K562 (cell line): Measurements from ENCODE around the gene SLC39A13. TPM values are rescaled to one million over a fixed set of nuclear protein-coding genes. Genes with fewer than 3 reads are reported as not detected.

ENCODE experiments used
- ATAC-seq: fragments of 200-7000 bp; cut with Tn5 transposase; 3 replicates; pipeline ENCODE4 v1.9.1; 2020; ENCODE audit warnings: moderate library complexity
- BruUV-seq: library from RNA; stranded (reverse); fragments of 400-500 nt; replicated peaks from 2 replicates; lab custom pipeline; 2021; lab: Mats Ljungman, UMichigan
- CTCF ChIA-PET: fragments of 300-600 bp; formaldehyde crosslinking; extraction: SDS; loops from one replicate; lab custom pipeline; 2021; ENCODE audit warnings: low intra/inter-chr PET ratio; lab: Yijun Ruan, JAX
- POLR2A ChIA-PET: fragments of 300-600, 350-650 bp; sonication (Branson Sonifier 250); formaldehyde crosslinking; extraction: SDS; loops from one replicate; lab custom pipeline; 2021; ENCODE audit warnings: antibody characterized with exemption, inconsistent platforms; lab: Yijun Ruan, JAX
- DNase-seq, 4 experiments: peaks; one replicate each; pipeline versions ENCODE4 v3.0.0 to v3.0.0-alpha.2; 2011 to 2018; ENCODE audit warnings: low spot score in 3 of 4, mixed read lengths in 3 of 4; ENCODE audit errors: extremely low read depth in 1 of 4
- FAIRE-seq: peaks from 2 replicates; lab custom pipeline; 2011; peaks lifted over from hg19 to GRCh38; lab: Jason Lieb, UNC
- H2AFZ ChIP-seq: 2 replicates; pipeline ENCODE4 v1.6.0; 2011; ENCODE audit warnings: low read depth, low read length, control low read depth, inconsistent platforms
- H3K27ac ChIP-seq: fragments of 200-600 bp; 3 replicates; pipeline ENCODE4 v1.8.0; 2011; ENCODE audit warnings: low read depth, mild to moderate bottlenecking, control low read depth, inconsistent platforms, low read length, moderate library complexity, mixed read lengths; ENCODE audit errors: extremely low read depth
- H3K27me3 ChIP-seq, 2 experiments: fragments of 300-600 bp in 1 of 2; 2 replicates in 1 of 2; 3 replicates in 1 of 2; pipeline versions ENCODE4 v1.6.0 to v1.8.0; 2011; ENCODE audit warnings: inconsistent platforms in 2 of 2, low read length in 2 of 2, mild to moderate bottlenecking in 1 of 2, mixed read lengths in 1 of 2, moderate library complexity in 1 of 2; ENCODE audit not compliant: control insufficient read depth in 2 of 2, insufficient read depth in 2 of 2
- H3K36me3 ChIP-seq: fragments of 300-600 bp; 3 replicates; pipeline ENCODE4 v1.8.0; 2011; ENCODE audit warnings: mild to moderate bottlenecking, low read length, inconsistent platforms; ENCODE audit not compliant: control insufficient read depth, insufficient read depth
- H3K4me1 ChIP-seq, 2 experiments: fragments of 200-600 bp in 1 of 2; replicated peaks in 1 of 2; 2 replicates in 1 of 2; 3 replicates in 1 of 2; pipeline versions ENCODE4 v1.5.1 to v1.8.0; 2011; ENCODE audit warnings: inconsistent platforms in 2 of 2, low read length in 2 of 2, mild to moderate bottlenecking in 1 of 2, mixed read lengths in 1 of 2, moderate library complexity in 1 of 2; ENCODE audit not compliant: control insufficient read depth in 2 of 2, insufficient read depth in 2 of 2
- H3K4me2 ChIP-seq: 2 replicates; pipeline ENCODE4 v1.6.1; 2011; ENCODE audit warnings: low read length, control low read depth, inconsistent platforms, mixed read lengths; ENCODE audit not compliant: insufficient read depth
- H3K4me3 ChIP-seq: fragments of 200-600 bp; sonication (generic), shearing (Covaris generic); 2 replicates; pipeline ENCODE4 v1.5.1; 2016; ENCODE audit warnings: control low read depth, inconsistent platforms
- H3K79me2 ChIP-seq: fragments of 200-600 bp; 3 replicates; pipeline ENCODE4 v1.8.0; 2011; ENCODE audit warnings: low read length, inconsistent platforms; ENCODE audit not compliant: control insufficient read depth, insufficient read depth
- H3K9ac ChIP-seq, 2 experiments: 2 replicates each; pipeline versions ENCODE4 v1.6.0 to v1.6.1; 2011; ENCODE audit warnings: low read depth in 2 of 2, low read length in 2 of 2, control low read depth in 1 of 2, inconsistent platforms in 1 of 2, mild to moderate bottlenecking in 1 of 2, mixed read lengths in 1 of 2; ENCODE audit not compliant: insufficient read depth in 1 of 2
- H3K9me1 ChIP-seq: one replicate; pipeline ENCODE4 v1.6.0; 2011; ENCODE audit warnings: inconsistent platforms, mild to moderate bottlenecking, low read length, moderate library complexity; ENCODE audit not compliant: control insufficient read depth, insufficient read depth
- H3K9me3 ChIP-seq: replicated peaks from 2 replicates; pipeline ENCODE4 v1.5.1; 2011; ENCODE audit warnings: low read depth, low read length, inconsistent platforms; ENCODE audit not compliant: control insufficient read depth, insufficient read depth
- H4K20me1 ChIP-seq: replicated peaks from 2 replicates; pipeline ENCODE4 v1.6.1; 2011; ENCODE audit warnings: low read length, inconsistent platforms, mixed read lengths; ENCODE audit not compliant: control insufficient read depth, insufficient read depth
- BMI1 ChIP-seq: fragments of 150-350 bp; IDR thresholded peaks from 2 replicates; pipeline ENCODE4 v1.6.1; 2014; ENCODE audit warnings: low read length
- CBFA2T2 ChIP-seq: fragments of 450-650 bp; conservative IDR thresholded peaks from 2 replicates; pipeline ENCODE4 v1.6.1; 2017; ENCODE audit warnings: mild to moderate bottlenecking
- DMBX1 ChIP-seq: fragments of 250-450 bp; sonication (Bioruptor Pico); IDR thresholded peaks from 2 replicates; pipeline ENCODE4 v1.8.0; 2022; ENCODE audit warnings: inconsistent platforms, mild to moderate bottlenecking, moderate library complexity, borderline replicate concordance
- HDAC6 ChIP-seq: IDR thresholded peaks from 2 replicates; pipeline ENCODE4 v1.6.1; 2012; ENCODE audit warnings: low read depth, mild to moderate bottlenecking, control low read depth, inconsistent platforms, low read length, moderate library complexity
- NFIC ChIP-seq: fragments of 450-650 bp; IDR thresholded peaks from 2 replicates; pipeline ENCODE4 v1.6.1; 2017; ENCODE audit warnings: mild to moderate bottlenecking, inconsistent platforms
- NKRF ChIP-seq: fragments of 450-650 bp; IDR thresholded peaks from 2 replicates; pipeline ENCODE4 v1.6.1; 2016; ENCODE audit warnings: borderline replicate concordance
- ZNF217 ChIP-seq: sonication (generic); formaldehyde crosslinking; IDR thresholded peaks from 2 replicates; pipeline ENCODE4 v1.8.0; 2022; ENCODE audit warnings: mild to moderate bottlenecking, missing genetic modification reagents
- ZNF224 ChIP-seq: sonication (generic); formaldehyde crosslinking; IDR thresholded peaks from 2 replicates; pipeline ENCODE4 v1.8.0; 2022; ENCODE audit warnings: mild to moderate bottlenecking, missing genetic modification reagents
- ZNF282 ChIP-seq: sonication (generic); formaldehyde crosslinking; IDR thresholded peaks from 2 replicates; pipeline ENCODE4 v1.8.1; 2023; ENCODE audit warnings: missing genetic modification reagents
- ZNF830 ChIP-seq: fragments of 250-450 bp; sonication (Bioruptor Pico); IDR thresholded peaks from 2 replicates; pipeline ENCODE4 v1.5.0; 2021; ENCODE audit warnings: mild to moderate bottlenecking
- WGBS: fragments of 100-300 bp; shearing (Covaris generic); methylation state at CpG from one replicate; pipeline ENCODE4 v1.1.6; 2016; ENCODE audit warnings: low coverage, mixed read lengths; ENCODE audit not compliant: insufficient coverage; ENCODE audit errors: missing lambda C conversion rate; 5-methylcytosine and 5-hydroxymethylcytosine counted together
- in situ Hi-C: fragments of 300-500 bp; cut with MboI; formaldehyde crosslinking; loops from 4 replicates; pipeline ENCODE4 v1.15.0; 2018; ENCODE audit warnings: inconsistent platforms, mixed read lengths
- intact Hi-C: fragments of 100-400 bp; cut with micrococcal nuclease; formaldehyde crosslinking; loops from 2 replicates; pipeline ENCODE4 v1.14.2; 2022
- polyA plus RNA-seq, 8 experiments: library from polyadenylated mRNA; depleted of rRNA in 4 of 8; stranded (reverse) in 5 of 8; unstranded in 3 of 8; fragments of >200 nt; fragmentation: Nextera tagmentation in 2 of 8; fragmentation: Illumina TruSeq in 1 of 8; extraction: Ambion mirVana in 2 of 8; extraction: Trizol in 1 of 8; gene quantifications; 2 replicates each; pipeline versions ENCODE4 v1.2.1 to v1.2.3, GENCODE V29; 2011 to 2014; ENCODE audit warnings: inconsistent platforms in 1 of 8, missing spikeins in 1 of 8
- total RNA-seq, 7 experiments: library from RNA; depleted of rRNA in 6 of 7; stranded (reverse); fragments of >200 nt in 6 of 7; fragmentation: Illumina TruSeq in 2 of 7; extraction: Trizol in 2 of 7; gene quantifications; 2 replicates each; pipeline versions ENCODE4 v1.2.1 to v1.2.3, GENCODE V29; 2011 to 2021; ENCODE audit warnings: low replicate concordance in 1 of 7

Gene SLC39A13
- total and polyA plus RNA-seq, 9 of the 15 experiments (the other 6 are each of a cell fraction or from before 2014, with no cell fraction given), result 0.17 to 15.9 (median 3.2) TPM

DNA sequence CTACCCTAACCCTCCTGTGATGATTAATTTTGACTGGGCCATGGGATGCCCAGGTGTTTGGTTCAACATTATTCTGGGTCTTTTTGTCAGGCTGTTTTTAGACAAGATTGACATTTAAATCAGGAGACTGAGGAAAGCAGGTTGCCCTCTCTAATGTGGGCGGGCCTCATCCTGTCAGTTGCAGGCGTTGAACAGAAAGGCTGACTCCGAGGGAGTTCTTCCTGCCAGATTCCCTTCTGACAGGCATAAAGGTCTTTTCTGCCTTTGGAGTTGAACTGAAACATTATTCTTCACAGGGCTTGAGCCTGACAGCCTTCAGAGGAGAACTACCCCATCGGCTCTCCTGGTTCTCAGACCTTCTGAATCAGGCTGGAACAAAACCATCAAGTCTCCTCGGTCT, 22.1 kb downstream of the SLC39A13 start (continued):
- no peak for TF ChIP-seq ZNF830 (CRISPR knock-in tag)
- TF ChIP-seq NFIC, result no peak
- TF ChIP-seq DMBX1, result no peak
- TF ChIP-seq ZNF217 (CRISPR knock-in tag), result no peak
- TF ChIP-seq ZNF224 (CRISPR knock-in tag), result no peak
- no peak for TF ChIP-seq HDAC6
- no peak for TF ChIP-seq NKRF
- TF ChIP-seq ZNF282 (CRISPR knock-in tag), result no peak
- TF ChIP-seq, all 486 proteins: peak for 0

DNA sequence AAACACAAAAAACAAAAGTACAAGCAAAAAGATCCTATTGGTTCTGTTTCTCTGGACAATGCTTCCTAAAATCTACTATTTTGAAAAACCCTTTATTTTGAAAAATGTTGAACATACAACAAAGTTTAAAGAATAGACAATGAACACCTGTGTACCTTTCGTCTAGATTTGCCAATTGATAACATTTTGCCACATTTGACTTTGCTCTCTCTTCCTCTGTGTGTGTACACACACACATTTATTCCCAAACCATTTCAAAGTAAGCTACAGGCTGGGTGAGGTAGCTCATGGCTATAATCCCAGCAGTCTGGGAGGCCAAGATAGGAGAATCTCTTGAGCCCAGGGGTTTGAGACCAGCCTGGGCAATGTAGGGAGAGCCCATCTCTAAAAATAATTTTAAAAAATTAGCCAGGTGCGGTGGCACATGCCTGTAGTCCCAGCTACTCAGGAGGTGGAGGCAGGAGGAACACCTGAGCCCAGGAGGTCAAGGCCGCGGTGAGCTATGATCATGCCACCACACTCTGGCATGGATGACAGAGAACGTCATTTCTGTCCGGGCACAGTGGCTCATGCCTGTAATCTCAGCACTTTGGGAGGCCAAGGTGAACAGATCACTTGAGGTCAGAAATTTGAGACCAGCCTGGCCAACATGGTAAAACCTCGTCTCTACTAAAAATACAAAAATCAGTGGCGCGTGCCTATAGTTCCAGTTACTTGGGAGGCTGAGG, 23.1 kb downstream of the SLC39A13 start:
- in situ Hi-C loops (no loop called here), intact Hi-C loops (no loop called here)
- no peak overlapping the region for H2AFZ ChIP-seq
- H4K20me1 ChIP-seq, result no peaks in the 10 kb centered on the region
- DNase-seq (no peak), ATAC-seq (no peak), FAIRE-seq (no peak)
- ChIA-PET POLR2A (interaction anchor here (0.6 to 1.2 kb wide), 2 partner anchors 14 to 17 kb away, joined by 3 to 4 read pairs; no protein-coding TSS in a partner anchor), CTCF (no interaction called here)
- no peaks in the 10 kb centered on the region for H3K9me1 ChIP-seq
- peaks cover 0 to 7% of the 10 kb centered on the region in 2 experiments; a peak in 1 of 5 replicates for H3K4me1 ChIP-seq
- H3K27me3 ChIP-seq, result no peaks in the 10 kb centered on the region
- WGBS, result 48% methylated on average over 9 of the region's 9 CpGs
- no peak overlapping the region for H3K9ac ChIP-seq
- TF ChIP-seq CBFA2T2 (0 out of 2 replicates have a peak, but pooled peaks have one; percentile 9), BMI1 (no peak)
- no peaks in the 10 kb centered on the region for H3K9me3 ChIP-seq
- H3K4me3 ChIP-seq, result no peak overlapping the region
- no peak overlapping the region for H3K4me2 ChIP-seq
- no TSS peak for BruUV-seq
- no peaks in the 10 kb centered on the region for H3K79me2 ChIP-seq
- H3K36me3 ChIP-seq, result no peaks in the 10 kb centered on the region
- H3K27ac ChIP-seq, result no peak overlapping the region
